ENCODE data around the gene NCS1. TPM values are rescaled to one million over a fixed set of nuclear protein-coding genes. Genes with fewer than 3 reads are reported as not detected.

The NCS1 gene
- total RNA-seq, 1 donor from 2014 or later, result 126 TPM

- H4K20me1 ChIP-seq (ENCODE audit: insufficient read depth, low read length), result peaks cover 94% of the 10 kb centered on the region
- no peaks in the 10 kb centered on the region for H3K27me3 Mint-ChIP-seq (ENCODE audit: low read depth, unreplicated experiment)
- no peak overlapping the region for H3K27ac Mint-ChIP-seq (ENCODE audit: unreplicated experiment)
- H3K79me2 ChIP-seq (ENCODE audit: insufficient read depth, low read length), result peaks cover 92% of the 10 kb centered on the region
- H3K4me2 ChIP-seq (ENCODE audit: low read length), result no peak overlapping the region
- no peak for TF ChIP-seq CTCF (IDR thresholded peaks at IDR 0.05; ENCODE audit: insufficient read depth, low read depth, low read length)
- no peak for TF ChIP-seq EZH2 (IDR thresholded peaks at IDR 0.05; ENCODE audit: insufficient read depth, low read length)
- no peak overlapping the region for H3K4me3 Mint-ChIP-seq (ENCODE audit: unreplicated experiment)
- no peak overlapping the region for H2AFZ ChIP-seq (ENCODE audit: low read depth, low read length)
- H3K36me3 Mint-ChIP-seq (ENCODE audit: low read depth, unreplicated experiment), result peaks cover 15% of the 10 kb centered on the region
- no peaks in the 10 kb centered on the region for H3K9me3 Mint-ChIP-seq (ENCODE audit: unreplicated experiment)
- H3K36me3 ChIP-seq (ENCODE audit: insufficient read depth, low read length), result no peaks in the 10 kb centered on the region
- no peak overlapping the region for H3K27ac ChIP-seq (ENCODE audit: low read depth, low read length)
- H3K9me3 ChIP-seq (ENCODE audit: insufficient read depth, low read depth, low read length), result no peaks in the 10 kb centered on the region
- no peak overlapping the region for H3K4me3 ChIP-seq (ENCODE audit: insufficient read depth, low read depth, low read length)
- H3K9ac ChIP-seq (ENCODE audit: low read length), result no peak overlapping the region
- FAIRE-seq, result no peak
- no peaks in the 10 kb centered on the region for H3K27me3 ChIP-seq (ENCODE audit: insufficient read depth, low read length)
- DNase-seq (ENCODE audit: low read depth), result no peak
- peaks cover 16% of the 10 kb centered on the region for H3K4me1 Mint-ChIP-seq (ENCODE audit: low read depth, unreplicated experiment)
- H3K4me1 ChIP-seq (ENCODE audit: insufficient read depth, low read length), result peaks cover 21% of the 10 kb centered on the region
These were observed 7.2 kb downstream of the NCS1 start for GRCh38 chr9:130179331-130179907.

- Histone ChIP-seq H2AFZ (ENCODE audit: low read depth, low read length) (no peak overlapping the region), H3K27ac (ENCODE audit: low read depth, low read length) (no peak overlapping the region), H3K4me2 (ENCODE audit: low read length) (no peak overlapping the region), H4K20me1 (ENCODE audit: insufficient read depth, low read length) (peaks cover 90% of the 10 kb centered on the region), H3K27me3 (ENCODE audit: insufficient read depth, low read length) (no peaks in the 10 kb centered on the region), H3K4me1 (ENCODE audit: insufficient read depth, low read length) (peaks cover 29% of the 10 kb centered on the region), H3K9me3 (ENCODE audit: insufficient read depth, low read depth, low read length) (no peaks in the 10 kb centered on the region), H3K9ac (ENCODE audit: low read length) (no peak overlapping the region), H3K36me3 (ENCODE audit: insufficient read depth, low read length) (no peaks in the 10 kb centered on the region), H3K4me3 (ENCODE audit: insufficient read depth, low read depth, low read length) (no peak overlapping the region), H3K79me2 (ENCODE audit: insufficient read depth, low read length) (peaks cover 92% of the 10 kb centered on the region)
- Mint-ChIP-seq H3K36me3 (ENCODE audit: low read depth, unreplicated experiment) (peaks cover 15% of the 10 kb centered on the region), H3K4me3 (ENCODE audit: unreplicated experiment) (no peak overlapping the region), H3K27me3 (ENCODE audit: low read depth, unreplicated experiment) (no peaks in the 10 kb centered on the region), H3K27ac (ENCODE audit: unreplicated experiment) (no peak overlapping the region), H3K4me1 (ENCODE audit: low read depth, unreplicated experiment) (peaks cover 20% of the 10 kb centered on the region), H3K9me3 (ENCODE audit: unreplicated experiment) (no peaks in the 10 kb centered on the region)
- DNase-seq (ENCODE audit: low read depth) (no peak), FAIRE-seq (no peak)
- TF ChIP-seq EZH2 (IDR thresholded peaks at IDR 0.05; ENCODE audit: insufficient read depth, low read length), result no peak
- TF ChIP-seq CTCF (IDR thresholded peaks at IDR 0.05; ENCODE audit: insufficient read depth, low read depth, low read length), result no peak
These were observed 8.3 kb downstream of the NCS1 start for GRCh38 chr9:130180516-130180915.

- no peaks in the 10 kb centered on the region for H3K9me3 ChIP-seq (ENCODE audit: insufficient read depth, low read depth, low read length)
- peaks cover 88% of the 10 kb centered on the region for H4K20me1 ChIP-seq (ENCODE audit: insufficient read depth, low read length)
- no peak overlapping the region for H3K27ac Mint-ChIP-seq (ENCODE audit: unreplicated experiment)
- H3K36me3 Mint-ChIP-seq (ENCODE audit: low read depth, unreplicated experiment), result peaks cover 12% of the 10 kb centered on the region
- H2AFZ ChIP-seq (ENCODE audit: low read depth, low read length), result no peak overlapping the region
- H3K27me3 Mint-ChIP-seq (ENCODE audit: low read depth, unreplicated experiment), result no peaks in the 10 kb centered on the region
- peaks cover 31% of the 10 kb centered on the region for H3K4me1 Mint-ChIP-seq (ENCODE audit: low read depth, unreplicated experiment)
- H3K4me3 Mint-ChIP-seq (ENCODE audit: unreplicated experiment), result no peak overlapping the region
- H3K27ac ChIP-seq (ENCODE audit: low read depth, low read length), result no peak overlapping the region
- peaks cover 42% of the 10 kb centered on the region for H3K4me1 ChIP-seq (ENCODE audit: insufficient read depth, low read length)
- no peaks in the 10 kb centered on the region for H3K36me3 ChIP-seq (ENCODE audit: insufficient read depth, low read length)
- H3K9me3 Mint-ChIP-seq (ENCODE audit: unreplicated experiment), result no peaks in the 10 kb centered on the region
- FAIRE-seq, result no peak
- H3K4me2 ChIP-seq (ENCODE audit: low read length), result no peak overlapping the region
- DNase-seq (ENCODE audit: low read depth), result no peak
- H3K27me3 ChIP-seq (ENCODE audit: insufficient read depth, low read length), result no peaks in the 10 kb centered on the region
- no peak overlapping the region for H3K4me3 ChIP-seq (ENCODE audit: insufficient read depth, low read depth, low read length)
- TF ChIP-seq CTCF (IDR thresholded peaks at IDR 0.05; ENCODE audit: insufficient read depth, low read depth, low read length), result no peak
- TF ChIP-seq EZH2 (IDR thresholded peaks at IDR 0.05; ENCODE audit: insufficient read depth, low read length), result no peak
- H3K79me2 ChIP-seq (ENCODE audit: insufficient read depth, low read length), result peaks cover 92% of the 10 kb centered on the region
- no peak overlapping the region for H3K9ac ChIP-seq (ENCODE audit: low read length)
These were observed 9.6 kb downstream of the NCS1 start for GRCh38 chr9:130181678-130182380.

Data from astrocyte (in vitro differentiated cells and primary cell).